Neuronal stem cell (in vitro differentiated cells): ENCODE data around the gene IQCH.

Experiments
- DNase-seq: peaks from one replicate; pipeline ENCODE4 v3.0.0-alpha.2; 2013; ENCODE audit warnings: low spot score
- H2AFZ ChIP-seq: one replicate; pipeline ENCODE4 v1.6.1; 2013; ENCODE audit warnings: mild to moderate bottlenecking, low read length, inconsistent platforms
- H2AK5ac ChIP-seq: 2 replicates; pipeline ENCODE4 v1.6.1; 2013; ENCODE audit warnings: low read depth, mild to moderate bottlenecking, inconsistent platforms, low read length, moderate library complexity, mixed read lengths
- H2BK120ac ChIP-seq: 2 replicates; pipeline ENCODE4 v1.6.1; 2013; ENCODE audit warnings: low read depth, mild to moderate bottlenecking, inconsistent platforms, low read length, moderate library complexity, mixed read lengths
- H2BK12ac ChIP-seq: one replicate; pipeline ENCODE4 v1.6.1; 2013; ENCODE audit warnings: low read length, inconsistent platforms
- H2BK15ac ChIP-seq: 2 replicates; pipeline ENCODE4 v1.6.1; 2013; ENCODE audit warnings: mild to moderate bottlenecking, low read length, inconsistent platforms, mixed read lengths
- H2BK5ac ChIP-seq: one replicate; pipeline ENCODE4 v1.6.1; 2013; ENCODE audit warnings: inconsistent platforms, mild to moderate bottlenecking, low read length, moderate library complexity
- H3K14ac ChIP-seq: one replicate; pipeline ENCODE4 v1.6.1; 2013; ENCODE audit warnings: low read length, inconsistent platforms
- H3K18ac ChIP-seq: 2 replicates; pipeline ENCODE4 v1.6.1; 2013; ENCODE audit warnings: low read length, inconsistent platforms
- H3K23ac ChIP-seq: 2 replicates; pipeline ENCODE4 v1.6.1; 2013; ENCODE audit warnings: low read depth, mild to moderate bottlenecking, mixed read lengths, low read length, inconsistent platforms; ENCODE audit not compliant: poor library complexity
- H3K27ac ChIP-seq: replicated peaks from 3 replicates; pipeline ENCODE4 v1.5.1; 2013; ENCODE audit warnings: low read length, inconsistent platforms
- H3K27me3 ChIP-seq, 3 experiments: 2 replicates each; pipeline ENCODE4 v1.6.1; 2013; ENCODE audit warnings: low read length in 3 of 3, mild to moderate bottlenecking in 2 of 3, inconsistent platforms in 1 of 3, low read depth in 1 of 3, mixed read lengths in 1 of 3, moderate library complexity in 1 of 3; ENCODE audit not compliant: control insufficient read depth in 3 of 3, insufficient read depth in 3 of 3
- H3K36me3 ChIP-seq, 2 donors: replicated peaks in 1 of 2; 2 replicates each; pipeline ENCODE4 v1.6.1; 2013; ENCODE audit warnings: low read length in 2 of 2; ENCODE audit not compliant: control insufficient read depth in 2 of 2, insufficient read depth in 2 of 2
- H3K4ac ChIP-seq: 2 replicates; pipeline ENCODE4 v1.6.1; 2013; ENCODE audit warnings: inconsistent platforms, mild to moderate bottlenecking, low read length, moderate library complexity
- H3K4me1 ChIP-seq, 2 donors: 1 replicate in 1 of 2; 2 replicates in 1 of 2; pipeline ENCODE4 v1.6.1; 2013; ENCODE audit warnings: low read length in 2 of 2, low read depth in 1 of 2; ENCODE audit not compliant: control insufficient read depth in 2 of 2, insufficient read depth in 1 of 2
- H3K4me2 ChIP-seq: one replicate; pipeline ENCODE4 v1.6.1; 2013; ENCODE audit warnings: mild to moderate bottlenecking, low read length, inconsistent platforms; ENCODE audit not compliant: insufficient read depth, poor library complexity, severe bottlenecking
- H3K4me3 ChIP-seq, 2 donors: 2 replicates each; pipeline ENCODE4 v1.5.1; 2013; ENCODE audit warnings: low read length in 2 of 2, mild to moderate bottlenecking in 2 of 2, inconsistent platforms in 1 of 2, moderate library complexity in 1 of 2
- H3K79me1 ChIP-seq: one replicate; pipeline ENCODE4 v1.6.1; 2013; ENCODE audit warnings: low read depth, mild to moderate bottlenecking, inconsistent platforms, low read length, moderate library complexity
- H3K9ac ChIP-seq: one replicate; pipeline ENCODE4 v1.6.1; 2013; ENCODE audit warnings: mild to moderate bottlenecking, low read depth, low read length, inconsistent platforms; ENCODE audit not compliant: poor library complexity
- H3K9me3 ChIP-seq, 2 donors: replicated peaks in 1 of 2; 2 replicates each; pipeline versions ENCODE3 to v1.6.1; 2013; ENCODE audit warnings: low read length in 2 of 2, mild to moderate bottlenecking in 2 of 2, inconsistent platforms in 1 of 2, low read depth in 1 of 2, mixed read lengths in 1 of 2, moderate library complexity in 1 of 2; ENCODE audit not compliant: control insufficient read depth in 2 of 2, insufficient read depth in 1 of 2
- H4K8ac ChIP-seq: one replicate; pipeline ENCODE4 v1.6.1; 2013; ENCODE audit warnings: low read depth, mild to moderate bottlenecking, inconsistent platforms, low read length, moderate library complexity
- H4K91ac ChIP-seq: one replicate; pipeline ENCODE4 v1.6.1; 2013; ENCODE audit warnings: low read length, low read depth, mild to moderate bottlenecking, inconsistent platforms; ENCODE audit not compliant: poor library complexity
- WGBS, 2 donors: extraction: QIAGEN DNeasy Blood & Tissue Kit; methylation state at CpG; one replicate each; pipeline ENCODE4 v1.1.7; 2013; ENCODE audit warnings: missing lambda C conversion rate in 2 of 2, mixed read lengths in 1 of 2; ENCODE audit not compliant: insufficient read length in 2 of 2, insufficient replicate concordance in 1 of 2; ENCODE audit errors: extremely low coverage in 2 of 2; 5-methylcytosine and 5-hydroxymethylcytosine counted together

IQCH gene

DNA sequence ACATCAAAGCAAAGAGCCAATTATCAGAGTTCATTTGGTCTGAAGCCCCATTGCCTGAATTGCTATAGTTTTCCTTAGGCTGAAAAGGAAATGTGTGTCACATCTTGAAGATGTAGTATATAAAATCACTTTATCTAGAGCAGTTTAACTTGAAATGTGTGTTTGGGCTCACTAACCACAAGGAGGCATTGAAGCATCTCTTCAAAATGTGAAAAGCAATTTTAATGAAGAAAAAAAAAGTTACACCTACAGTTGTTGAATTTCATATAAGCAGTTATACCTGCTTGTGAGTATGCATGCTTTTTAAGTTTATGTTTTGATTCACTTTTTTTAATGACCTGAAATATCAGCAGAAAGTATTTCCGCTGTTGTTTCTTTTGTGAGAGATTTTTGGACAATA, 129.3 kb downstream of the IQCH start:
- no peaks in the 10 kb centered on the region for H3K9me3 ChIP-seq
- no peak for DNase-seq
- H3K4ac ChIP-seq, result no peak overlapping the region
- no peak overlapping the region for H3K27ac ChIP-seq
- H4K8ac ChIP-seq, result no peak overlapping the region
- H3K79me1 ChIP-seq, result no peaks in the 10 kb centered on the region
- WGBS, 2 donors, result no CpG with 5 or more reads among the region's 1 CpG
- H3K4me2 ChIP-seq, result no peak overlapping the region
- no peak overlapping the region for H3K14ac ChIP-seq
- no peak overlapping the region for H2BK15ac ChIP-seq
- H3K36me3 ChIP-seq, result no peaks in the 10 kb centered on the region
- H3K9ac ChIP-seq, result no peak overlapping the region
- no peak overlapping the region for H4K91ac ChIP-seq
- H2AFZ ChIP-seq, result no peak overlapping the region
- H3K23ac ChIP-seq, result no peak overlapping the region
- no peak overlapping the region for H3K18ac ChIP-seq
- no peak overlapping the region for H2BK12ac ChIP-seq
- H2BK5ac ChIP-seq, result no peak overlapping the region
- H2AK5ac ChIP-seq, result no peak overlapping the region
- H3K4me1 ChIP-seq, result peaks cover 2 to 4% of the 10 kb centered on the region in 2 donors
- H2BK120ac ChIP-seq, result no peak overlapping the region
- H3K27me3 ChIP-seq, result no peaks in the 10 kb centered on the region
- H3K4me3 ChIP-seq, result no peak overlapping the region

GRCh38 chr15:67384761-67385160, 130.2 kb downstream of the IQCH start:
- no peak overlapping the region for H2BK12ac ChIP-seq
- H2AFZ ChIP-seq, result no peak overlapping the region
- H3K36me3 ChIP-seq, result no peaks in the 10 kb centered on the region
- no peak overlapping the region for H3K14ac ChIP-seq
- H2AK5ac ChIP-seq, result no peak overlapping the region
- H3K27me3 ChIP-seq, result no peaks in the 10 kb centered on the region
- H3K23ac ChIP-seq, result no peak overlapping the region
- WGBS, 2 donors, result no CpG with 5 or more reads among the region's 4 CpGs
- H3K4me2 ChIP-seq, result no peak overlapping the region
- H3K4me3 ChIP-seq, result no peak overlapping the region
- no peak overlapping the region for H3K9ac ChIP-seq
- H3K4ac ChIP-seq, result no peak overlapping the region
- H2BK120ac ChIP-seq, result no peak overlapping the region
- H2BK5ac ChIP-seq, result no peak overlapping the region
- no peaks in the 10 kb centered on the region for H3K9me3 ChIP-seq
- H3K4me1 ChIP-seq, result peaks cover 2 to 4% of the 10 kb centered on the region in 2 donors
- H3K79me1 ChIP-seq, result no peaks in the 10 kb centered on the region
- H3K27ac ChIP-seq, result no peak overlapping the region
- no peak for DNase-seq
- H2BK15ac ChIP-seq, result no peak overlapping the region
- H3K18ac ChIP-seq, result no peak overlapping the region
- H4K8ac ChIP-seq, result no peak overlapping the region
- no peak overlapping the region for H4K91ac ChIP-seq

GRCh38 chr15:67385971-67386370, 131.4 kb downstream of the IQCH start:
- H2BK12ac ChIP-seq, result no peak overlapping the region
- H3K27ac ChIP-seq, result no peak overlapping the region
- no peak overlapping the region for H3K9ac ChIP-seq
- no peak overlapping the region for H4K8ac ChIP-seq
- H3K23ac ChIP-seq, result no peak overlapping the region
- peaks cover under 1 to 2% of the 10 kb centered on the region in 2 donors for H3K4me1 ChIP-seq
- no CpG with 5 or more reads among the region's 1 CpG for WGBS, 2 donors
- no peak overlapping the region for H2AK5ac ChIP-seq
- H2BK120ac ChIP-seq, result no peak overlapping the region
- H3K14ac ChIP-seq, result no peak overlapping the region
- H3K4me2 ChIP-seq, result no peak overlapping the region
- no peaks in the 10 kb centered on the region for H3K79me1 ChIP-seq
- H4K91ac ChIP-seq, result no peak overlapping the region
- no peaks in the 10 kb centered on the region for H3K9me3 ChIP-seq
- H3K18ac ChIP-seq, result no peak overlapping the region
- H3K27me3 ChIP-seq, result no peaks in the 10 kb centered on the region
- DNase-seq, result no peak
- H3K4me3 ChIP-seq, result no peak overlapping the region
- H3K36me3 ChIP-seq, result no peaks in the 10 kb centered on the region
- H3K4ac ChIP-seq, result no peak overlapping the region
- no peak overlapping the region for H2AFZ ChIP-seq
- H2BK15ac ChIP-seq, result no peak overlapping the region
- no peak overlapping the region for H2BK5ac ChIP-seq

GRCh38 chr15:67386947-67387346, 132.4 kb downstream of the IQCH start:
- Histone ChIP-seq H2AFZ (no peak overlapping the region), H4K8ac (no peak overlapping the region), H3K4me2 (no peak overlapping the region), H3K27ac (no peak overlapping the region), H3K9ac (no peak overlapping the region), H3K9me3 (no peaks in the 10 kb centered on the region), H3K14ac (no peak overlapping the region), H2AK5ac (no peak overlapping the region), H3K4me3 (no peak overlapping the region), H3K4me1 (no peaks in the 10 kb centered on the region), H3K36me3 (no peaks in the 10 kb centered on the region), H2BK15ac (no peak overlapping the region), H2BK120ac (no peak overlapping the region), H2BK12ac (no peak overlapping the region), H3K4ac (no peak overlapping the region), H3K79me1 (no peaks in the 10 kb centered on the region), H3K18ac (no peak overlapping the region), H3K23ac (no peak overlapping the region), H4K91ac (no peak overlapping the region), H2BK5ac (no peak overlapping the region), H3K27me3 (no peaks in the 10 kb centered on the region)
- DNase-seq, result no peak
- WGBS, 2 donors, result no CpG with 5 or more reads among the region's 2 CpGs
